Liver (tissue), 9 donors: ENCODE data around the gene GPR21. TPM values are rescaled to one million over a fixed set of nuclear protein-coding genes. Genes with fewer than 3 reads are reported as not detected.

Source experiments
- DNase-seq: peaks from one replicate; pipeline ENCODE4 v3.0.0-alpha.2; 2017; ENCODE audit warnings: low spot score
- H3K27ac ChIP-seq, 2 donors: one replicate each; pipeline ENCODE4 v1.7.0; 2013; ENCODE audit warnings: inconsistent platforms in 2 of 2, low read length in 2 of 2, control low read depth in 1 of 2, low read depth in 1 of 2, mild to moderate bottlenecking in 1 of 2
- H3K27me3 ChIP-seq, 4 donors: one replicate each; pipeline versions ENCODE4 v1.6.1 to v1.7.0; 2013; ENCODE audit warnings: low read length in 3 of 4, inconsistent platforms in 1 of 4, mild to moderate bottlenecking in 1 of 4, moderate library complexity in 1 of 4; ENCODE audit not compliant: control insufficient read depth in 4 of 4, insufficient read depth in 4 of 4
- H3K36me3 ChIP-seq, 4 donors: one replicate each; pipeline versions ENCODE4 v1.6.1 to v1.7.0; 2013; ENCODE audit warnings: low read length in 3 of 4, mild to moderate bottlenecking in 3 of 4, low read depth in 1 of 4, moderate library complexity in 1 of 4; ENCODE audit not compliant: control insufficient read depth in 4 of 4, insufficient read depth in 3 of 4
- H3K4me1 ChIP-seq, 4 donors: one replicate each; pipeline versions ENCODE4 v1.6.1 to v1.7.0; 2013; ENCODE audit warnings: low read length in 3 of 4, mild to moderate bottlenecking in 3 of 4, moderate library complexity in 1 of 4; ENCODE audit not compliant: control insufficient read depth in 4 of 4, insufficient read depth in 4 of 4
- H3K4me3 ChIP-seq, 3 donors: one replicate each; pipeline versions ENCODE4 v1.6.1 to v1.7.0; 2013; ENCODE audit warnings: low read length in 3 of 3, control low read depth in 1 of 3, low read depth in 1 of 3, mild to moderate bottlenecking in 1 of 3
- H3K9ac ChIP-seq, 2 donors: one replicate each; pipeline ENCODE4 v1.7.0; 2013; ENCODE audit warnings: low read length in 2 of 2, mild to moderate bottlenecking in 2 of 2, moderate library complexity in 2 of 2, control low read depth in 1 of 2, low read depth in 1 of 2
- H3K9me3 ChIP-seq, 4 donors: one replicate each; pipeline versions ENCODE4 v1.6.1 to v1.7.0; 2013; ENCODE audit warnings: low read length in 3 of 4; ENCODE audit not compliant: control insufficient read depth in 4 of 4
- FOXA1 ChIP-seq: IDR thresholded peaks from 2 replicates; pipeline ENCODE4 v1.6.1; 2016; ENCODE audit warnings: antibody characterized with exemption
- FOXA2 ChIP-seq: IDR thresholded peaks from 2 replicates; pipeline ENCODE4 v1.6.1; 2016; ENCODE audit warnings: antibody characterized with exemption
- GABPA ChIP-seq, 2 donors: IDR thresholded peaks in 1 of 2; conservative IDR thresholded peaks in 1 of 2; 2 replicates each; pipeline ENCODE4 v1.6.1; 2016; ENCODE audit warnings: antibody characterized with exemption in 2 of 2, mild to moderate bottlenecking in 1 of 2, moderate library complexity in 1 of 2
- HNF4A ChIP-seq, 2 donors: conservative IDR thresholded peaks; 2 replicates each; pipeline ENCODE4 v1.6.1; 2016; ENCODE audit warnings: antibody characterized with exemption in 2 of 2, mild to moderate bottlenecking in 2 of 2
- JUND ChIP-seq, 2 donors: IDR thresholded peaks; 2 replicates each; pipeline ENCODE4 v1.6.1; 2016; ENCODE audit warnings: antibody characterized with exemption in 2 of 2
- RAD21 ChIP-seq, 2 donors: IDR thresholded peaks; 2 replicates each; pipeline ENCODE4 v1.6.1; 2016; ENCODE audit warnings: antibody characterized with exemption in 2 of 2, mild to moderate bottlenecking in 2 of 2
- RXRA ChIP-seq, 2 donors: IDR thresholded peaks; 2 replicates each; pipeline ENCODE4 v1.6.1; 2017 to 2018; ENCODE audit warnings: antibody characterized with exemption in 2 of 2, mild to moderate bottlenecking in 1 of 2
- SP1 ChIP-seq: IDR thresholded peaks from 2 replicates; pipeline ENCODE4 v1.6.1; 2018; ENCODE audit warnings: antibody characterized with exemption, mild to moderate bottlenecking
- TAF1 ChIP-seq: conservative IDR thresholded peaks from 2 replicates; pipeline ENCODE4 v1.6.1; 2016; ENCODE audit warnings: antibody characterized with exemption, mild to moderate bottlenecking
- YY1 ChIP-seq: IDR thresholded peaks from 2 replicates; pipeline ENCODE4 v1.6.1; 2016; ENCODE audit warnings: antibody characterized with exemption, mild to moderate bottlenecking
- WGBS: extraction: QIAGEN DNeasy Blood & Tissue Kit; methylation state at CpG from one replicate; pipeline ENCODE4 v1.1.7; 2013; 5-methylcytosine and 5-hydroxymethylcytosine counted together
- polyA plus RNA-seq, 2 donors: library from polyadenylated mRNA; stranded (reverse) in 1 of 2; unstranded in 1 of 2; fragments of 200-250 nt in 1 of 2; fragments of >200 nt in 1 of 2; fragmentation: Nextera tagmentation in 1 of 2; extraction: Ambion mirVana in 1 of 2; gene quantifications; one replicate each; pipeline versions ENCODE4 v1.2.1 to v1.2.3, GENCODE V29; 2013 to 2015
- total RNA-seq, 2 donors: library from RNA; depleted of rRNA; stranded (reverse); fragments of >200 nt; gene quantifications; one replicate each; pipeline ENCODE4 v1.2.3, GENCODE V29; 2014
- TF ChIP-seq, protein P1 (sequence below): IDR thresholded peaks from 2 replicates; pipeline ENCODE4 v1.6.1; 2016; ENCODE audit warnings: antibody characterized with exemption
- TF ChIP-seq, protein P2 (sequence below): IDR thresholded peaks from 2 replicates; pipeline ENCODE4 v1.6.1; 2016; ENCODE audit warnings: antibody characterized with exemption, mild to moderate bottlenecking
- TF ChIP-seq, protein P3 (sequence below): IDR thresholded peaks from 2 replicates; pipeline ENCODE4 v1.6.1; 2016; ENCODE audit warnings: antibody characterized with exemption
- donor health status: healthy.
- donor health status: healthy.
- donor health status: healthy.
- donor health status: healthy.
- donor health status: healthy.

GPR21 gene
- total and polyA plus RNA-seq, 4 donors = 0.07 to 0.67 TPM; not detected in 2

DNA sequence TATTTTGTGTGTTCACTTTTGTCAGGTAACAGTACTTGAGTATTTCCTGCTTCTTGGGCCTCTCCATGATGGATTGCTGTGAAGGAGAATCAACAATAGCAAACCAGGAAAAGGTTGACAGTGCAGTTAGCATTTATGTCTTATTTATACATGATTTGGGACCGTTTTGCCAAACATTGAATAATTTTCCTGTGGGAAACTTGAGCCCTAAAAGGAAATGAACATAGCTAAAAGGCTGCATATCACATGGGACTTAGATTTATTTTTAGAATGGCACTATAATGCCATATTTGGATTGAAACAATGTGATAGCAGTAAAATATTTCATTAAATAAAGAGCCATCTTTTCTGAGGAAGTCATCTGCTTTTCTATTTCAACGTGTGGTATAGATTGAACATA, 15.3 kb downstream of the GPR21 start:
- H3K4me1 ChIP-seq = peaks cover 1 to 31% (median 20%) of the 10 kb centered on the region in 4 donors
- 56% methylated on average over 2 of the region's 2 CpGs for WGBS

DNA sequence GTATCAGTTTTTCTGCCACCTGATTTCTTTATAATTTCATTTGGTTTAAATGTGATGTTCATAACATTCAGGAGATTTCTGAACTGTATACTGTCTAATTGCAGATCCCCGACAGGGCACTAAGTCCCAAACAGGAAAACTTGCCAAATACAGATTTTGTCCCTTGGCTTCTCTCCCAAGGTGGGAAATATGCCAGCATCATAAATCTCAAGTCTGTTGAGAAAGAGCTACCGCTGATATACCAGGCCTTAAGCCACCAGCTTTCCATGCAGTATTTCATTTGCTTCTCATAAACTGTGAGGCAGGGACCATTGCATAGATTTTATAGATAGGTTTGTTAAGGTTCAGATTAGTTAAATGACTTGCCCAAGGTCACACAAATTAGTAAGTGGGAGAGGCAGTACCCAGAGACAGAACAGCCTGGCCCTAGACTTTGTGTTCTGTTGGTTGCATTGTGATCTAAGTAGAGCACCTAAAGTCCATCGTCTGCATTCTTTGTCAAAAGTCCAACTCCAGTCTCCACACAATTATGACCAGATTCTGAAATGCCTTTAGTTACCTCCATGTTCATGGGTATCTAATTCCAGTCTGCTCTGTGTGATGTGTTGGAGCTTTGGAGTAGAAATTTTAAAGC, 16.2 kb downstream of the GPR21 start:
- H3K27ac ChIP-seq = no peak overlapping the region
- no peak overlapping the region for H3K9ac ChIP-seq
- H3K36me3 ChIP-seq = no peaks in the 10 kb centered on the region
- DNase-seq = no peak
- WGBS = 16% methylated on average over 3 of the region's 3 CpGs
- TF ChIP-seq YY1 = no peak
- peak; percentile 59 for TF ChIP-seq SP1
- peak in 1 of 2 donors; percentile 15 for TF ChIP-seq RAD21 (IDR thresholded peaks at IDR 0.05)
- peak in 1 of 2 donors; percentile 19 for TF ChIP-seq RXRA (IDR thresholded peaks at IDR 0.05)
- TF ChIP-seq HNF4A (conservative IDR thresholded peaks at IDR 0.05) = peak; percentile 50 to 89
- H3K4me3 ChIP-seq = no peak overlapping the region
- no peaks in the 10 kb centered on the region for H3K9me3 ChIP-seq
- H3K27me3 ChIP-seq = no peaks in the 10 kb centered on the region
- peaks cover 1 to 31% (median 20%) of the 10 kb centered on the region in 4 donors for H3K4me1 ChIP-seq

More for the DNA sequence above, 15.3 kb downstream of the GPR21 start:
- Histone ChIP-seq H3K27ac (no peak overlapping the region), H3K9me3 (no peaks in the 10 kb centered on the region), H3K27me3 (no peaks in the 10 kb centered on the region), H3K4me3 (no peak overlapping the region), H3K9ac (peak overlapping the region in 1 of 2 donors; percentile 9), H3K36me3 (peaks cover 0 to 2% (median 0%) of the 10 kb centered on the region in 4 donors)
- DNase-seq = no peak
- TF ChIP-seq YY1 = no peak
- TF ChIP-seq FOXA2 = no peak
- no peak for TF ChIP-seq FOXA1
- no peak for TF ChIP-seq RXRA (IDR thresholded peaks at IDR 0.05)
- TF ChIP-seq, protein P1, sequence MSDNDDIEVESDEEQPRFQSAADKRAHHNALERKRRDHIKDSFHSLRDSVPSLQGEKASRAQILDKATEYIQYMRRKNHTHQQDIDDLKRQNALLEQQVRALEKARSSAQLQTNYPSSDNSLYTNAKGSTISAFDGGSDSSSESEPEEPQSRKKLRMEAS = no peak
- no peak for TF ChIP-seq JUND (IDR thresholded peaks at IDR 0.05)
- no peak for TF ChIP-seq TAF1
- TF ChIP-seq, protein P2, sequence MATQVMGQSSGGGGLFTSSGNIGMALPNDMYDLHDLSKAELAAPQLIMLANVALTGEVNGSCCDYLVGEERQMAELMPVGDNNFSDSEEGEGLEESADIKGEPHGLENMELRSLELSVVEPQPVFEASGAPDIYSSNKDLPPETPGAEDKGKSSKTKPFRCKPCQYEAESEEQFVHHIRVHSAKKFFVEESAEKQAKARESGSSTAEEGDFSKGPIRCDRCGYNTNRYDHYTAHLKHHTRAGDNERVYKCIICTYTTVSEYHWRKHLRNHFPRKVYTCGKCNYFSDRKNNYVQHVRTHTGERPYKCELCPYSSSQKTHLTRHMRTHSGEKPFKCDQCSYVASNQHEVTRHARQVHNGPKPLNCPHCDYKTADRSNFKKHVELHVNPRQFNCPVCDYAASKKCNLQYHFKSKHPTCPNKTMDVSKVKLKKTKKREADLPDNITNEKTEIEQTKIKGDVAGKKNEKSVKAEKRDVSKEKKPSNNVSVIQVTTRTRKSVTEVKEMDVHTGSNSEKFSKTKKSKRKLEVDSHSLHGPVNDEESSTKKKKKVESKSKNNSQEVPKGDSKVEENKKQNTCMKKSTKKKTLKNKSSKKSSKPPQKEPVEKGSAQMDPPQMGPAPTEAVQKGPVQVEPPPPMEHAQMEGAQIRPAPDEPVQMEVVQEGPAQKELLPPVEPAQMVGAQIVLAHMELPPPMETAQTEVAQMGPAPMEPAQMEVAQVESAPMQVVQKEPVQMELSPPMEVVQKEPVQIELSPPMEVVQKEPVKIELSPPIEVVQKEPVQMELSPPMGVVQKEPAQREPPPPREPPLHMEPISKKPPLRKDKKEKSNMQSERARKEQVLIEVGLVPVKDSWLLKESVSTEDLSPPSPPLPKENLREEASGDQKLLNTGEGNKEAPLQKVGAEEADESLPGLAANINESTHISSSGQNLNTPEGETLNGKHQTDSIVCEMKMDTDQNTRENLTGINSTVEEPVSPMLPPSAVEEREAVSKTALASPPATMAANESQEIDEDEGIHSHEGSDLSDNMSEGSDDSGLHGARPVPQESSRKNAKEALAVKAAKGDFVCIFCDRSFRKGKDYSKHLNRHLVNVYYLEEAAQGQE = no peak
- no peak for TF ChIP-seq SP1

DNA sequence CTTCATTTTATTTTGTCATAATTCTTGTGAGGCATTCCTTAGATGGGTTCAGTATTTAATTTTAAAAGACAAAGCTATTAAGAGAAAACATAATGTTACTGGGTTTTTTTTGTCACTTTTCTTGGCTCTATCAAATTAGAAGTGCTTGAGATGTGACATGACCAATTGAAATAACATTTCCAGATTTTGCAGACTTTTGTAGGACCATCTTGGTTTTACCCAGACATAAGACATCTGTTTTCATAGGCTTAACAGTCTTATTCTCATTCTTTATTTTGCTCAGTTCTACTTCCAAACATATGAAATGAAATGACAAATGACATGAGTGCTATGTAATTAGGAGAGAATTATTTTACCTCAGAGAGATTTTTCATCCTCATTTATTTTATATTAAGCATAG, 19.6 kb downstream of the GPR21 start:
- H3K4me3 ChIP-seq = no peak overlapping the region
- TF ChIP-seq, protein P3, sequence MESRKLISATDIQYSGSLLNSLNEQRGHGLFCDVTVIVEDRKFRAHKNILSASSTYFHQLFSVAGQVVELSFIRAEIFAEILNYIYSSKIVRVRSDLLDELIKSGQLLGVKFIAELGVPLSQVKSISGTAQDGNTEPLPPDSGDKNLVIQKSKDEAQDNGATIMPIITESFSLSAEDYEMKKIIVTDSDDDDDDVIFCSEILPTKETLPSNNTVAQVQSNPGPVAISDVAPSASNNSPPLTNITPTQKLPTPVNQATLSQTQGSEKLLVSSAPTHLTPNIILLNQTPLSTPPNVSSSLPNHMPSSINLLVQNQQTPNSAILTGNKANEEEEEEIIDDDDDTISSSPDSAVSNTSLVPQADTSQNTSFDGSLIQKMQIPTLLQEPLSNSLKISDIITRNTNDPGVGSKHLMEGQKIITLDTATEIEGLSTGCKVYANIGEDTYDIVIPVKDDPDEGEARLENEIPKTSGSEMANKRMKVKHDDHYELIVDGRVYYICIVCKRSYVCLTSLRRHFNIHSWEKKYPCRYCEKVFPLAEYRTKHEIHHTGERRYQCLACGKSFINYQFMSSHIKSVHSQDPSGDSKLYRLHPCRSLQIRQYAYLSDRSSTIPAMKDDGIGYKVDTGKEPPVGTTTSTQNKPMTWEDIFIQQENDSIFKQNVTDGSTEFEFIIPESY = no peak
- TF ChIP-seq, protein P2 = no peak
- TF ChIP-seq TAF1 (no peak), GABPA (IDR thresholded peaks at IDR 0.05 in 1 of 2, conservative IDR thresholded peaks at IDR 0.05 in 1 of 2) (no peak)
- no peaks in the 10 kb centered on the region for H3K27me3 ChIP-seq
- no peak overlapping the region for H3K27ac ChIP-seq
- no peaks in the 10 kb centered on the region for H3K9me3 ChIP-seq
- H3K9ac ChIP-seq = no peak overlapping the region
- peaks cover 1 to 17% (median 16%) of the 10 kb centered on the region in 4 donors for H3K4me1 ChIP-seq
- H3K36me3 ChIP-seq = no peaks in the 10 kb centered on the region
- no peak for DNase-seq
